ENCODE results near the gene LSM2. TPM values are rescaled to one million over a fixed set of nuclear protein-coding genes. Genes with fewer than 3 reads are reported as not detected.

LSM2 gene
- total RNA-seq, 4 donors from 2014 or later: 25.1 to 43.7 (median 32.9) TPM

DNA sequence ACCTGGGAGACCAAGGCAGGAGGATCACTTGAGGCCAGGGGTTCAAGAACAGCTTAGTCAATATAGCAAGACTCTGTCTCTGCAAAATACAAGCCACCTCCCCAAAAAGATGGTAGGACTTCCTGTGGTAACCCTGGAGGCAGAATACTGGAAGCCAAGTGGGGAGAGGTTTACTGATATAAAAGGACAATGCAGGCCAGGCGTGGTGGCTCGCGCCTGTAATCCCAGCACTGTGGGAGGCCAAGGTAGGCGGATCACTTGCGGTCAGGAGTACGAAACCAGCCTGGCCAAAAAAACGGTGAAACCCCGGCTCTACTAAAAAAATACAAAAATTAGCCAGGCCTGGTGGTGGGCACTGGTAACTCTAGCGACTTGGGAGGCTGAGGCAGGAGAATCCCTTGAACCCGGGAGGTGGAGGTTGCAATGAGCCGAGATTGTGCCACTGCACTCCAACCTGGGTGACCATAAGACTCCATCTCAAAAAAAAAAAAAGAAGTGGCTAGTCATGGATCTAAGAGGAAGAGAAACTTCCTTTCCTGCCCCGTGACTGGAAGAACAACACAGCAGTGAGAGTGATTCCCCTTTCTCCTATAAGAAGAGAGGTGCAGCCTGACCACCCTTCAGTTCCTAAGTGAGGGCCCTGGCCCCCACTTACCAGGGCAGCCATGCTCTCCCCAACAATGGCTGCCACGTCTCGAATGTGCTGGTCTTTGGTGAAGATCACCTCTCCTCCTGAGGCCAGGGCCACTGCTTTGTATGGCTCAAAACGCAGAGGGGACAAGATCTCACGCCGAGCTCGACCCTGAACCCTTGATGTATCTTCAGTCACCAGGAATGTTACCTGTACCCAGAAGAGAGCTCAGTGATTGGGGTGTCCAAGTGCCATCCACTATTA lies 38.2 kb downstream of the LSM2 start:
- no peaks in the 10 kb centered on the region for H3K4me1 ChIP-seq
- H3K9me3 ChIP-seq: no peaks in the 10 kb centered on the region
- intact Hi-C loops (cut with DNase I; ENCODE audit: low total_unique reads) (loop anchor here (1.0 kb wide), 1 partner anchor 88 kb away; no protein-coding TSS in a partner anchor), in situ Hi-C loops (cut with MboI; ENCODE audit: low sequenced_read_pairs in 4 of 4) (loop anchor here in 1 of 4 donors (5.0 kb wide), 1 partner anchor 86 kb away; the partner anchor contains the start of gene LY6G5C)
- no peak overlapping the region for H3K27ac ChIP-seq
- no peak overlapping the region for H3K4me3 ChIP-seq
- no peak for TF ChIP-seq POLR2A (IDR thresholded peaks at IDR 0.05)
- TF ChIP-seq, protein P1, sequence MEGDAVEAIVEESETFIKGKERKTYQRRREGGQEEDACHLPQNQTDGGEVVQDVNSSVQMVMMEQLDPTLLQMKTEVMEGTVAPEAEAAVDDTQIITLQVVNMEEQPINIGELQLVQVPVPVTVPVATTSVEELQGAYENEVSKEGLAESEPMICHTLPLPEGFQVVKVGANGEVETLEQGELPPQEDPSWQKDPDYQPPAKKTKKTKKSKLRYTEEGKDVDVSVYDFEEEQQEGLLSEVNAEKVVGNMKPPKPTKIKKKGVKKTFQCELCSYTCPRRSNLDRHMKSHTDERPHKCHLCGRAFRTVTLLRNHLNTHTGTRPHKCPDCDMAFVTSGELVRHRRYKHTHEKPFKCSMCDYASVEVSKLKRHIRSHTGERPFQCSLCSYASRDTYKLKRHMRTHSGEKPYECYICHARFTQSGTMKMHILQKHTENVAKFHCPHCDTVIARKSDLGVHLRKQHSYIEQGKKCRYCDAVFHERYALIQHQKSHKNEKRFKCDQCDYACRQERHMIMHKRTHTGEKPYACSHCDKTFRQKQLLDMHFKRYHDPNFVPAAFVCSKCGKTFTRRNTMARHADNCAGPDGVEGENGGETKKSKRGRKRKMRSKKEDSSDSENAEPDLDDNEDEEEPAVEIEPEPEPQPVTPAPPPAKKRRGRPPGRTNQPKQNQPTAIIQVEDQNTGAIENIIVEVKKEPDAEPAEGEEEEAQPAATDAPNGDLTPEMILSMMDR (IDR thresholded peaks at IDR 0.05 in 4 of 5, conservative IDR thresholded peaks at IDR 0.05 in 1 of 5): no peak
- H3K36me3 ChIP-seq: no peaks in the 10 kb centered on the region
- DNase-seq (no peak), ATAC-seq (no peak)
- H3K27me3 ChIP-seq: no peaks in the 10 kb centered on the region

DNA sequence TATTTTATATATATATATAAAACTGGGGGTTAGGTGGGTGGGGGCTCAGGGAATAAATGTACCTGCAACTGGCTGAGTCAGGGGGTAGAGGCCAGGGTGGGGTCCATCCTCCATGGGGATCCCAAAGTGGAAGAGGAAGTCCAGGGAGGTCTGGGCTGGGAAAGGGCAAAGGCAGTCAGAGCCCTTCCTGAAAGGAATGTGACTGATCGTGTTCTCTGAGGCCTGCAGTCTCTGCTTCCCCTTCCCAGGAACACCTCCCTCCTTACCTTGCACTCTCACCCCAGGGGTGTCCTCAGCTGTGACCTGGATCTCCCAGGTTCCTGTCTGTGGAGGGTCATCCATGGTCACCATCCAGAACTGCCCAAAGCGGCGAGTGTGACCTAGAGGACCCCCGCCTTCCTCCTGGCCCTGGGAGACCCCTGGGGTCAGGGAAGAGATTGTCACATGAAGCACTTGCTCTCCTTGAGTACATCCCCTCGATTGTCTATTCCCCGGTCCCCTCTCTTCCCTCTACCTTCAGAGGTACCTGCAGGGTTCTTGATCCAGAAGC lies 39.6 kb downstream of the LSM2 start:
- H3K4me3 ChIP-seq: no peak overlapping the region
- no peak for ATAC-seq
- no peak for DNase-seq
- in situ Hi-C loops (cut with MboI; ENCODE audit: low sequenced_read_pairs in 4 of 4): loop anchor here in 1 of 4 donors (5.0 kb wide), 1 partner anchor 85 kb away; the partner anchor contains the start of gene LY6G5C
- H3K36me3 ChIP-seq: no peaks in the 10 kb centered on the region
- TF ChIP-seq, protein P1 (IDR thresholded peaks at IDR 0.05 in 4 of 5, conservative IDR thresholded peaks at IDR 0.05 in 1 of 5): no peak
- no peak for TF ChIP-seq POLR2A (IDR thresholded peaks at IDR 0.05)
- H3K27me3 ChIP-seq: no peaks in the 10 kb centered on the region
- no peak overlapping the region for H3K27ac ChIP-seq
- no peaks in the 10 kb centered on the region for H3K4me1 ChIP-seq
- no peaks in the 10 kb centered on the region for H3K9me3 ChIP-seq
- intact Hi-C loops (cut with DNase I; ENCODE audit: low total_unique reads): no loop called here

DNA sequence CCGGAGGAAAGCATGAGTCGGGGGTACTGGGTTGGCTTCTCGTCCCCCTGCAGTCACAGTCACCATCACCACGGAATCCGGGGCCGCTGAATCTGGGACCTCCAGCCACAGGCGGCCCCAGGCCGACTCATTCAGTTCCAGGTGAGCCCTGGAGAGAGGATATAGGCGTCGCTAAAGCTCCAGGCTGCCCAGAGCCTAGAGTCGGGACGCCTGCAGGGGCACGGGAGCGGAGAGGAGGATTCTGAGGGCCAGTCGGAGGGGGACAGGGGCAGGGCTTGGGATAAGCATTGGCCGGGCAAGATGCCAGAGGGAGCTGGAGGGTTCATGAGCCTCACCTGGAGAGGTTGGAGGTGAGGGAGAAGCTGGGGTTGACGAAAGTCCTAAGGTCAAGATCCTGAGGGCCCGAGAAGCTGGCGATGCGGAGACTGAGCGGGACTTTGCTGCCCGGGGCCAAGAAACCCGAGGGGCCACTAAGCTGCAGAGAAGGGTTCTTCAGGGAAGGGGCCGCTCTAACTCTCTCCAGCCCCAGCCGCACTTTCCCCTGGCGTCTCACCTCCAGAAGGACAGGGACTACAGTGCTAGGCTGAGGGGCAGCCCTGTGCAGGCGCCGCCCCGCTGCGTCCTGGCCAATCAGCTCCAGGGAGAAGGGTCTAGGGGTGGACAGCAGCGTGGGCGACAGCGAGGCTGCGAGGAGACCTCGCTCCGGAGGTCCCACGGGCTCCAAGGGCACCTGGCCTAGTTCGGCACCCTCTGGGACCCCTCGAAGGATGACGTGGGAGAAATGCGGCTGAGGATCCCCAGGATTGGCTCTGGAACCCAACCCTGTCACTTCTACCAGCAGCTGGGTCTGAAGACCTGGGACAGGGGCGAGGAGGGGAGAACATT lies 40.6 kb downstream of the LSM2 start:
- H3K36me3 ChIP-seq: no peaks in the 10 kb centered on the region
- TF ChIP-seq POLR2A (IDR thresholded peaks at IDR 0.05): no peak
- TF ChIP-seq, protein P1 (IDR thresholded peaks at IDR 0.05 in 4 of 5, conservative IDR thresholded peaks at IDR 0.05 in 1 of 5): no peak
- H3K27ac ChIP-seq: no peak overlapping the region
- H3K4me3 ChIP-seq: no peak overlapping the region
- no peaks in the 10 kb centered on the region for H3K4me1 ChIP-seq
- in situ Hi-C loops (cut with MboI; ENCODE audit: low sequenced_read_pairs in 4 of 4) (loop anchor here in 1 of 4 donors (5.0 kb wide), 1 partner anchor 84 kb away; the partner anchor contains the start of gene LY6G5C), intact Hi-C loops (cut with DNase I; ENCODE audit: low total_unique reads) (no loop called here)
- no peaks in the 10 kb centered on the region for H3K27me3 ChIP-seq
- no peak for ATAC-seq
- DNase-seq: no peak
- no peaks in the 10 kb centered on the region for H3K9me3 ChIP-seq

DNA sequence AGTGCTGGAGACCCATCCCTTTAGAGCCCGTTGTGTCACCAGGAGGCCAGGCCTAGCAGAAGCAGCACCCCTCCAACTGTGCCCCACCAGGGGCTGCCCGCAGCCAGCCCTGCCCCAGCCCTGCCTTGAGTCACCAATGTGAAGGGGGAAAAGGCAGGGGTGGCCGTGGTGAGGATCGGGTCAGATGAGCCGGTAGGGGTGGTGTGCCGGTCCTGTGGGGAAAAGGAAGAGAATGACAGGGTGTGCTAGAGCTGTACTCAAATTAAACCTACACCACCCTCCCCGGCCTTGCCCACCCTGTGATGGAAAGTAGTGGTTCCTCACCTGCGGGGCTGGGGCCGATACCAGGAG lies 41.2 kb downstream of the LSM2 start:
- intact Hi-C loops (cut with DNase I; ENCODE audit: low total_unique reads): no loop called here
- no peak for ATAC-seq
- no peak for DNase-seq
- Histone ChIP-seq H3K4me3 (no peak overlapping the region), H3K9me3 (no peaks in the 10 kb centered on the region), H3K4me1 (no peaks in the 10 kb centered on the region), H3K27ac (no peak overlapping the region), H3K27me3 (no peaks in the 10 kb centered on the region), H3K36me3 (no peaks in the 10 kb centered on the region)
- TF ChIP-seq, protein P1 (IDR thresholded peaks at IDR 0.05 in 4 of 5, conservative IDR thresholded peaks at IDR 0.05 in 1 of 5): no peak
- no peak for TF ChIP-seq POLR2A (IDR thresholded peaks at IDR 0.05)
- in situ Hi-C loops (cut with MboI; ENCODE audit: low sequenced_read_pairs in 4 of 4): loop anchor here in 1 of 4 donors (5.0 kb wide), 1 partner anchor 83 kb away; the partner anchor contains the start of gene LY6G5C

Measured in gastrocnemius medialis (tissue), 4 donors.